ENCODE measurements around the gene ZNF276.

The ZNF276 gene

GRCh38 chr16:89704281-89704680 lies 17.1 kb upstream of the ZNF276 start:
- no peaks in the 10 kb centered on the region for H3K9me3 ChIP-seq (ENCODE audit: low read length)
- peak; percentile 9; the same call in 1 of the 2 replicates for TF ChIP-seq CTCF (IDR thresholded peaks at IDR 0.05; ENCODE audit: low read length)
- TF ChIP-seq EZH2 (IDR thresholded peaks at IDR 0.05; ENCODE audit: borderline replicate concordance, low read length) = no peak
- H3K4me3 ChIP-seq (ENCODE audit: low read depth, low read length, poor library complexity, severe bottlenecking) = no peak overlapping the region
- no peak overlapping the region for H3K9ac ChIP-seq (ENCODE audit: low read length)
- no peaks in the 10 kb centered on the region for H4K20me1 ChIP-seq (ENCODE audit: insufficient read depth, low read length)
- H3K4me1 ChIP-seq (ENCODE audit: insufficient read depth, low read length, severe bottlenecking) = peaks cover 30% of the 10 kb centered on the region
- H3K79me2 ChIP-seq (ENCODE audit: insufficient read depth, low read length) = no peaks in the 10 kb centered on the region
- H3K27ac ChIP-seq (ENCODE audit: low read depth, low read length, poor library complexity, severe bottlenecking) = no peak overlapping the region
- H3K9me2 ChIP-seq (ENCODE audit: low read depth, low read length) = no peaks in the 10 kb centered on the region
- H3K36me3 ChIP-seq (ENCODE audit: insufficient read depth, low read length) = peaks cover under 1% of the 10 kb centered on the region; the same call in 1 of the 2 replicates
- no peak overlapping the region for H3K4me2 ChIP-seq (ENCODE audit: low read length)
- no peak overlapping the region for H2AFZ ChIP-seq (ENCODE audit: low read length)
- H3F3A ChIP-seq (ENCODE audit: insufficient read depth, low read length) = no peaks in the 10 kb centered on the region
- H3K27me3 ChIP-seq (ENCODE audit: insufficient read depth, low read length) = 0 out of 2 replicates have a peak, but pooled peaks cover 1% of the 10 kb centered on the region

GRCh38 chr16:89705006-89705405 lies 16.3 kb upstream of the ZNF276 start:
- no peak overlapping the region for H2AFZ ChIP-seq (ENCODE audit: low read length)
- no peak for TF ChIP-seq EZH2 (IDR thresholded peaks at IDR 0.05; ENCODE audit: borderline replicate concordance, low read length)
- no peak for TF ChIP-seq CTCF (IDR thresholded peaks at IDR 0.05; ENCODE audit: low read length)

DNA sequence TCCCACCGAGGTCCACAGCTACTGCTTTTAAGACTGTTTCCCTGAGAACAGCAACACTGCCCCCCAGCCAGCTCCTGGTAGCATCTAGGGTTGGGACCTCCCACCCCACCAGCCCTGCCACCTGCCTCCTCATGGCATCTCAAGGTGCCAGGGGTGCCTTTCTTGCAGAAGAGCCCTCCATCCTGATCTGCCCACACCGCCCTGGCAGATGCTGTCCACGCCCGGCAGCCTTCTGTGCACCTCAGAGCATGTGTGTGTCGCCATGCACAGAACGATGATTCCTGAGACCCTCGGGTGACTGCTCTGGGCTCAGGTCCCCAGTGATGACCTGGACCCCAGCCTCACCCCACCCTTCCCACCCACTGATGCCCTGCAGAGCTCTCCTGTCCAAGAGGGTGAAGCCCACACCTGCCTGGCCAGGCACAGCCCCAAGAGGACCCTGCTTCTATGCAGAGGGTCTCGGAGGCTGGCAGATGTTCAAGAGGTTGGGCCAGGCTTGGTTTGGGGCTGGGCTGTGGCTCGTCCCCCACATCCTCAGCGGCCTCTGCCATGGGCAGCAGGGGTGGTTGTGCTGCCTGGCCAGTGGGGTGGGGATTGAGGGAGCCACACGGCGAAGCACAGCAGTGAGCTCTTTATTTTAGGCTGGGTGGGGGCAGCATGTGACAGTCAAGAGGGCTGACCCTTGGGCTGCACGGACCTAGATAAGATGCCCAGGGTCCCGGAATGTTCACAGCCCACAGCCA lies 14.6 kb upstream of the ZNF276 start:
- H3K4me3 ChIP-seq (ENCODE audit: low read depth, low read length, poor library complexity, severe bottlenecking) = peak overlapping the region; percentile 37
- H3K9ac ChIP-seq (ENCODE audit: low read length) = peak overlapping the region; percentile 52; the same call in 1 of the 2 replicates
- no peak for TF ChIP-seq CTCF (IDR thresholded peaks at IDR 0.05; ENCODE audit: low read length)
- TF ChIP-seq EZH2 (IDR thresholded peaks at IDR 0.05; ENCODE audit: borderline replicate concordance, low read length) = no peak
- H3K9me2 ChIP-seq (ENCODE audit: low read depth, low read length) = no peaks in the 10 kb centered on the region
- H3K79me2 ChIP-seq (ENCODE audit: insufficient read depth, low read length) = no peaks in the 10 kb centered on the region
- 0 out of 2 replicates have a peak, but pooled peaks cover 5% of the 10 kb centered on the region for H3K27me3 ChIP-seq (ENCODE audit: insufficient read depth, low read length)
- H3K27ac ChIP-seq (ENCODE audit: low read depth, low read length, poor library complexity, severe bottlenecking) = no peak overlapping the region
- no peaks in the 10 kb centered on the region for H4K20me1 ChIP-seq (ENCODE audit: insufficient read depth, low read length)
- H3K36me3 ChIP-seq (ENCODE audit: insufficient read depth, low read length) = no peaks in the 10 kb centered on the region
- H3K9me3 ChIP-seq (ENCODE audit: low read length) = no peaks in the 10 kb centered on the region
- no peaks in the 10 kb centered on the region for H3F3A ChIP-seq (ENCODE audit: insufficient read depth, low read length)
- H2AFZ ChIP-seq (ENCODE audit: low read length) = no peak overlapping the region
- peak overlapping the region; percentile 66 for H3K4me2 ChIP-seq (ENCODE audit: low read length)
- H3K4me1 ChIP-seq (ENCODE audit: insufficient read depth, low read length, severe bottlenecking) = peaks cover 15% of the 10 kb centered on the region

More at GRCh38 chr16:89705006-89705405, 16.3 kb upstream of the ZNF276 start:
- H3K27me3 ChIP-seq (ENCODE audit: insufficient read depth, low read length) = 0 out of 2 replicates have a peak, but pooled peaks cover 5% of the 10 kb centered on the region
- H3K4me3 ChIP-seq (ENCODE audit: low read depth, low read length, poor library complexity, severe bottlenecking) = no peak overlapping the region
- H3K27ac ChIP-seq (ENCODE audit: low read depth, low read length, poor library complexity, severe bottlenecking) = no peak overlapping the region
- no peaks in the 10 kb centered on the region for H3K9me2 ChIP-seq (ENCODE audit: low read depth, low read length)
- H3F3A ChIP-seq (ENCODE audit: insufficient read depth, low read length) = no peaks in the 10 kb centered on the region
- no peaks in the 10 kb centered on the region for H3K79me2 ChIP-seq (ENCODE audit: insufficient read depth, low read length)
- H4K20me1 ChIP-seq (ENCODE audit: insufficient read depth, low read length) = no peaks in the 10 kb centered on the region
- H3K4me2 ChIP-seq (ENCODE audit: low read length) = no peak overlapping the region
- peaks cover 27% of the 10 kb centered on the region for H3K4me1 ChIP-seq (ENCODE audit: insufficient read depth, low read length, severe bottlenecking)
- no peak overlapping the region for H3K9ac ChIP-seq (ENCODE audit: low read length)
- H3K9me3 ChIP-seq (ENCODE audit: low read length) = no peaks in the 10 kb centered on the region
- no peaks in the 10 kb centered on the region for H3K36me3 ChIP-seq (ENCODE audit: insufficient read depth, low read length)

Measured in OCI-LY1 (cell line).